ENCODE results near the gene SEC63. TPM values are rescaled to one million over a fixed set of nuclear protein-coding genes. Genes with fewer than 3 reads are reported as not detected.
A peak's percentile ranks its signal among the peaks of the same experiment; 100 is the strongest.
"Not testable (repeated sequence)": the region's sequence is repeated elsewhere in the genome, so short reads cannot be mapped to it uniquely, and the experiment has no call there.

The SEC63 gene
- polyA plus RNA-seq, 6 donors from 2014 or later, result 30.3 to 57.6 (median 37.1) TPM

DNA sequence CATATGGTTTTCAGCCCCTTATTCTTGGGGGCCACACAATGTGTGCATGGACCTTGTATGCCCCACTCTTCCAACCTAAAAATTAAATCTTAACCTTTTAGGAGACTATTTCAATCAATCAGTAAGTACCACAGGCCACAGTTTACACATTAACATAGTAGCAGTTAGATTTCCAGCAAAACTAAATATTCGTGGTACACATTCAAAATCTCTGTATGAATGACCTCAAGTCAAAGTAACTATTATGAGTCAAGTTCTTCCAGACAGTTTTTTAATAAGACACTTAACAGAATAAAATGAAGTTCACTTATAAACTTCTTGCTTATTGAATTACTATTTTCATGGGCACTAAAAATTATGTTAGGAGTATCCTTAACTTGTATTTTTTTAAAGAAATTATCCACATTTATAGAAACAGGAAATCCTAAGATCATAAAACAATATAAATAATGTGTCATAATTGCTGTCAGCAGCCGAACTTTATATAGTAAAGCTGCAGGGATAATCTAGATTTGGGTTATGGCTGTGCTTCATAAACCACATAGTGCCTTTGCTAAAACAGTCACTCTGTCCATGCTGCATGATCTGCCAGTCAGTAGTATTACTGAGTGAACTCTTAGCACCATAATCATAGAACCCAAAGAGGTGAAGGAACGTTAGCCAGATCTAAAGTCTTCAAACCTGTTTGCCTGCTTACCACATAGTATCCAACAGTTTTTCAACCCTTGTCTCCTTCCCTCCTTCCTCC is 21.7 kb downstream of the SEC63 start:
- ATAC-seq (ENCODE audit: low read depth in 2 of 2), result no peak
- peak overlapping the region in 2 of 6 donors; percentile 24 to 32 for H3K27ac Mint-ChIP-seq
- peaks cover 4 to 14% (median 10%) of the 10 kb centered on the region in 7 donors for H3K9me3 Mint-ChIP-seq

DNA sequence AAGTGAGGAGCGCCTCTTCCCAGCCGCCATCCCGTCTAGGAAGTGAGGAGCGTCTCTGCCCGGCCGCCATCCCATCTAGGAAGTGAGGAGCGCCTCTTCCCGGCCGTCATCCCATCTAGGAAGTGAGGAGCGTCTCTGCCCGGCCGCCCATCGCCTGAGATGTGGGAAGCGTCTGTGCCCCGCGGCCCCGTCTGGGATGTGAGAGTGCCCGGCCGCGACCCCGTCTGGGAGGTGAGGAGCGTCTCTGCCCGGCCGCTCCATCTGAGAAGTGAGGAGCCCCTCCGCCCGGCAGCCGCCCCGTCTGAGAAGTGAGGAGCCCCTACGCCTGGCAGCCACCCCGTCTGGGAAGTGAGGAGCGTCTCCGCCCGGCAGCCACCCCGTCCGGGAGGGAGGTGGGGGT is 23.8 kb downstream of the SEC63 start:
- not testable (repeated sequence) for H3K27ac Mint-ChIP-seq

More for the DNA sequence above, 21.7 kb downstream of the SEC63 start:
- no peak for DNase-seq
- H3K27me3 Mint-ChIP-seq, result no peaks in the 10 kb centered on the region
- peaks cover 29 to 42% (median 33%) of the 10 kb centered on the region in 3 donors for H3K4me1 Mint-ChIP-seq
- no peak overlapping the region for H3K4me3 Mint-ChIP-seq
- H3K36me3 Mint-ChIP-seq, result peaks cover 11 to 12% of the 10 kb centered on the region in 2 donors

DNA sequence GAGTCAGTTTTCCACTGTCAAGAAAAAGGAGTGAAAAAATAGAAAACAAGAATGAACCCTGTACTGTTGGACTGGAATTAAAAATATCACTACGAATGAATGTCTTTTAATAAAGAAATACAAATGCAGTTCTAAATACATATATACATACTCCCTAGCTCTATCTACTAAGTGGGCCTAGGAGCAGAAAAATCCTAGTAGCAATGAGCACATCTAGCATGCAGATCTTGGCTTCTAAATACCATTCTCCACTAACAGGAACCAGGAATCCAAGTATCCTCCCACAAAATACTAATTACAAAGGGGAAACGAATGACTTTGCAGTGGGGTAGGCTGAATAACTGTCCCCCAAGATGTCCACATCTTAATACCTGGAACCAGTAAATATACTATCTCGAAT is 25.4 kb downstream of the SEC63 start:
- DNase-seq (no peak), ATAC-seq (ENCODE audit: low read depth in 2 of 2) (no peak)
- peak overlapping the region in 1 of 8 donors; percentile 49 for H3K4me3 Mint-ChIP-seq
- peaks cover 18 to 21% of the 10 kb centered on the region in 2 donors for H3K36me3 Mint-ChIP-seq
- H3K27ac Mint-ChIP-seq, result peak overlapping the region in 3 of 6 donors; percentile 9 to 60 (median 24)
- H3K9me3 Mint-ChIP-seq, result peaks cover 4 to 14% (median 10%) of the 10 kb centered on the region in 7 donors
- peaks cover 14 to 22% (median 21%) of the 10 kb centered on the region in 3 donors for H3K4me1 Mint-ChIP-seq
- no peaks in the 10 kb centered on the region for H3K27me3 Mint-ChIP-seq

More for the DNA sequence above, 23.8 kb downstream of the SEC63 start:
- not testable (repeated sequence) for DNase-seq; ATAC-seq (ENCODE audit: low read depth in 2 of 2); H3K4me3 Mint-ChIP-seq; H3K27me3 Mint-ChIP-seq
- H3K36me3 Mint-ChIP-seq, result peaks cover 13% of the 10 kb centered on the region in 2 donors
- peaks cover 4 to 14% (median 10%) of the 10 kb centered on the region in 7 donors for H3K9me3 Mint-ChIP-seq
- H3K4me1 Mint-ChIP-seq, result peaks cover 19 to 25% (median 22%) of the 10 kb centered on the region in 3 donors

DNA sequence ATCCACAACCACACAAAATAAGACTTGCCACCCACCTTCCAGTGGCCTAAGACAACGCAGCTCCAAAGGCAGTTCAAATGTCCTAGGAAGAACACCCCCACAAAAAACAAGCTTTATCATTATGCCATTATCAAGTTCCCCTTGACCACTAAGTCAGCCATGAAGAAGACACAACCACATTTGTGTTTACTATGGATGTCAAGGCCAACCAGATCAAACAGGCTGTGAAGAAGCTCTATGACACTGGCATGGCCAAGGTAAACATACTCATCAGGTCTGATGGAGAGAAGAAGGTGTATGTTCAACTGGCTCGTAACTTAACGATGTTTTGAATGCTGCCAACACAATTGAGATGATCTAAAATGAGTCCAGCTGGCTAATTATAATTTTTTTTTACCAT is 26.1 kb downstream of the SEC63 start:
- Mint-ChIP-seq H3K4me3 (no peak overlapping the region), H3K4me1 (peaks cover 13 to 22% (median 20%) of the 10 kb centered on the region in 3 donors), H3K36me3 (peaks cover 18 to 21% of the 10 kb centered on the region in 2 donors), H3K9me3 (peaks cover 4 to 14% (median 10%) of the 10 kb centered on the region in 7 donors), H3K27ac (no peak overlapping the region), H3K27me3 (no peaks in the 10 kb centered on the region)
- DNase-seq (no peak), ATAC-seq (ENCODE audit: low read depth in 2 of 2) (no peak)

DNA sequence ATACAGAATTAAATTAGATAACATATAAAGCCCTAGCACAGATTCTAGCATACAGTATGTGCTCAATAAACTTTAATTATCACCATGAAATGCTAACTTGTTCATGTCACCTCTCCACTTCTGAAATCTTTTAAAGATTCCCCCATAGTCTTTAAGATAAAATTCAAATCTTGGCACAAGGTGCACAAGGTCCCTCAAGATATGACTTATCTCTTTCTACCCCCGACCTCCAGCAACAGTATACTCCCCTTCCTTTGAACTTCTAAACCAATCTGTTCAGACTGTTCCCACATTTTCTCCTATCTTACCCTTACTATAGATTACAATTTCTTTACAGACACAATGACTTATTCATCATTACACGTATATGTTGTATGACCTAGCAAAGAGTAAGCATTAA is 29.0 kb downstream of the SEC63 start:
- H3K36me3 Mint-ChIP-seq, result peaks cover 18 to 21% of the 10 kb centered on the region in 2 donors
- no peak for DNase-seq
- ATAC-seq (ENCODE audit: low read depth in 2 of 2), result no peak
- no peaks in the 10 kb centered on the region for H3K27me3 Mint-ChIP-seq
- peaks cover 13 to 20% (median 20%) of the 10 kb centered on the region in 3 donors for H3K4me1 Mint-ChIP-seq
- peaks cover 4 to 14% (median 10%) of the 10 kb centered on the region in 7 donors for H3K9me3 Mint-ChIP-seq
- peak overlapping the region in 2 of 6 donors; percentile 25 to 54 for H3K27ac Mint-ChIP-seq
- no peak overlapping the region for H3K4me3 Mint-ChIP-seq

DNA sequence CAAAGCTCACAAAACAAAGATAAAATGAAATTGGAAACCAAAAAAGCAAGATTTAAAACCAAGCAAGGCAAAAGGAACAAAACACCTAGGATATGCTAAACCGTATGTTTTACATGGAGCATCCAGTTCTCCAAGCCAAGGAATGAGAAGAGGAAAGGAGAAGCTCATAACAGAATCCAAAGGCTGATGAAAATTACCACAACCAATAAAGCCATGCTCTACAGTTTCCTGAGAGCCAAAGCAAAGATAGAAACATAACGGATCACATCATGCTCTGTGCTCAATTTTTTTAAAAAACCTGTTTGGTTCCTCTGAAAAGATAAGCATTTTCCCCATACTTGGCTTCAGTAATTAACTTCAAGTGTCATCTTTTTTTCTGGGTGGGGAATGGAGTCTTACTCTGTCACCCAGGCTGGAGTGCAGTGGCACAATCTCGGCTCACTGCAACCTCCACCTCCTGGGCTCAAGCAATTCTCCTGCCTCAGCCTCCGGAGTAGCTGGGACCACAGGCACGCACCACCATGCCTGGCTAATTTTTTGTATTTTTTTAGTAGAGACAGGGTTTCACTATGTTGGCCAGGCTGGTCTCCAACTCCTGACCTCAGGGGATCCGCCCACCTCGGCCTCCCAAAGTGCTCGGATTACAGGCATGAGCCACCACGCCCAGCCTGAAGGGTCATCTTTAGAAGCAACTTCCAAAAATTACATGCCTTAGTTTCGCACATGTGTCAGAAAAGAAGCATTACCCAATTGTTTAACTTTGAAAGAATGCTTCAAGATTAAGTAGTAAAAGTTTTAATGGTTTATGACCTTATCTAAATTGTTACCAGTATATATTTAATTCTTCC is 31.1 kb downstream of the SEC63 start:
- ATAC-seq (ENCODE audit: low read depth in 2 of 2); H3K27me3 Mint-ChIP-seq; DNase-seq; H3K4me3 Mint-ChIP-seq; H3K9me3 Mint-ChIP-seq: not testable (repeated sequence)
- H3K27ac Mint-ChIP-seq, result peak overlapping the region in 3 of 6 donors; percentile 50 to 94 (median 60)
- peaks cover 10 to 13% (median 12%) of the 10 kb centered on the region in 3 donors for H3K4me1 Mint-ChIP-seq
- peaks cover 15 to 18% of the 10 kb centered on the region in 2 donors for H3K36me3 Mint-ChIP-seq

DNA sequence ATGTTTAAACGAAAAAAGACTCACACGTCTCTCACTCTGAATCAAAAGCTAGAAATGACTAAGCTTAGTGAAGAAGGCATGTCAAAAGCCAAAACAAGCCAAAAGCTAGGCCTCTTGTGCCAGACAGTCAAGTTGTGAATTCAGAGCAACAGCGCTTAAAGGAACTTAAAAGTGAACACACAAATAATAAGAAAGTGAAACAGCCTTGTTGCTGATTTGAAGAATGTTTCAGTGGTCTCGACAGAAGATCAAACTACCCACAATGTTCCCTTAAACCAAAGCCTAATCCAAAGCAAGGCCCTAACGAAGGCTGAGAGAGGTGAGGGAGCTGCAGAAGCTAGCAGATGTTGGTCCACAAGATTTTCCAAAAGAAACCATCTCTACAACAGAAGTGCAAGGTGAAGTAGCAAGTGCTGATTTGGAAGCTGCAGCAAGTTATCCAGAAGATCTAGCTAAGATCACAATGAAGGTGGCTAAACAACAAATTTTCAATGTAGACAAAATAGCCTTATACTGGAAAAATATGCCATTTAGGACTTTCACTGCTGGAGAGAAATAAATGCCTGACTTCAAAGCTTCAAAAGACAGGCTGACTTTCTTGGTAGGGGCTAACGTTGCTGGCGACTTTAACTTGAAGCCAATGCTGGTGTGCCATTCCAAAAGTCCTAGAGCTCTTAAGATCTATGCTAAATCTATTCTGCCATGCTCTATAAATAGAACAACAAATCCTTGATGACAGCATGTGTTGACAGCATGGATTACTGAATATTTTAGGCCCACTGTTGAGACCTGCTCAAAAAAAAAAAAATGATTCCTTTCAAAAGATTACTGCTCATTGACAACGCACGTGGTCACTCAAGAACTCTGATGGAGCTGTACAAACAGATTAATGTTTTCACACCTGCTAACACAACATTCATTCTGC is 40.3 kb downstream of the SEC63 start:
- H3K36me3 Mint-ChIP-seq, result peaks cover 15 to 17% of the 10 kb centered on the region in 2 donors
- H3K4me1 Mint-ChIP-seq, result peaks cover 0 to 13% (median 6%) of the 10 kb centered on the region in 3 donors
- H3K27me3 Mint-ChIP-seq, result no peaks in the 10 kb centered on the region
- H3K27ac Mint-ChIP-seq, result peak overlapping the region in 2 of 6 donors; percentile 37 to 44
- DNase-seq, result no peak
- no peak for ATAC-seq (ENCODE audit: low read depth in 2 of 2)
- H3K9me3 Mint-ChIP-seq, result peaks cover 0 to 3% (median 0%) of the 10 kb centered on the region in 7 donors
- H3K4me3 Mint-ChIP-seq, result no peak overlapping the region

DNA sequence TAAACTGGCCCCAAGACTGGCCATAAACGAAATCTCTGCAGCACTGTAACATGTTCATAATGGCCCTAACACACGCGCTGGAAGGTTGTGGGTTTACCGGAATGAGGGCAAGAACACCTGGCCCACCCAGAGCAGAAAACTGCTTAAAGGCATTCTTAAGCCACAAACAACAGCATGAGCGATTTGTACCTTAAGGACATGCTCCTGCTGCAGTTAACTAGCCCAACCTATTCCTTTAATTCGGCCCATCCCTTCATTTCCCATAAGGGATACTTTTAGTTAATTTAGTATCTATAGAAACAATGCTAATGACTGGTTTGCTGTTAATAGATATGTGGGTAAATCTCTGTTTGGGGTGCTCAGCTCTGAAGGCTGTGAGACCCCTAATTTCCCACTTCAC is 41.0 kb downstream of the SEC63 start:
- Mint-ChIP-seq H3K27ac (peak overlapping the region in 5 of 6 donors; percentile 41 to 74 (median 62)), H3K36me3 (peaks cover 12% of the 10 kb centered on the region in 2 donors)
- not testable (repeated sequence) for H3K4me3 Mint-ChIP-seq; DNase-seq; H3K27me3 Mint-ChIP-seq; H3K9me3 Mint-ChIP-seq; H3K4me1 Mint-ChIP-seq; ATAC-seq (ENCODE audit: low read depth in 2 of 2)

DNA sequence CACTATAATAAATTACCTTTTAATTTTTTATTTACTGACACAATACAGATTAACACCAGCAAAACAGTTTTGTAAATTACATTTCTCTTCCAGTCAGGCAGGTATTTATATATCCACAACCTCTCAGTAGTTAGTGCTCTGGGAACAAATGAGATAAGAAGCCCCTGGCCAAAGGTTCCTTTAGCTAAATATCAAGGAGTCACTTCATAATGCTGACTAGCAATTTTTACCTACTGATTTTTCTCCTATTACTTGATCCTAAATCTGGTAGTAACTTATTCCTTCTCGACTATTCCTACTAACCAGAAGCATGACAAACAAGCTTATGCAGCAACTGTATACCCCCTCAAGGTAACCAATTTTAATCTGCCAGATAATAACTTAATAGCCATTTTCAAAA is 46.3 kb downstream of the SEC63 start:
- no peaks in the 10 kb centered on the region for H3K27me3 Mint-ChIP-seq
- peaks cover 0 to 10% (median 3%) of the 10 kb centered on the region in 3 donors for H3K4me1 Mint-ChIP-seq
- DNase-seq, result no peak
- H3K36me3 Mint-ChIP-seq, result peaks cover 3 to 16% of the 10 kb centered on the region in 2 donors
- H3K27ac Mint-ChIP-seq, result peak overlapping the region in 1 of 6 donors; percentile 39
- no peaks in the 10 kb centered on the region for H3K9me3 Mint-ChIP-seq
- ATAC-seq (ENCODE audit: low read depth in 2 of 2), result no peak
- no peak overlapping the region for H3K4me3 Mint-ChIP-seq

DNA sequence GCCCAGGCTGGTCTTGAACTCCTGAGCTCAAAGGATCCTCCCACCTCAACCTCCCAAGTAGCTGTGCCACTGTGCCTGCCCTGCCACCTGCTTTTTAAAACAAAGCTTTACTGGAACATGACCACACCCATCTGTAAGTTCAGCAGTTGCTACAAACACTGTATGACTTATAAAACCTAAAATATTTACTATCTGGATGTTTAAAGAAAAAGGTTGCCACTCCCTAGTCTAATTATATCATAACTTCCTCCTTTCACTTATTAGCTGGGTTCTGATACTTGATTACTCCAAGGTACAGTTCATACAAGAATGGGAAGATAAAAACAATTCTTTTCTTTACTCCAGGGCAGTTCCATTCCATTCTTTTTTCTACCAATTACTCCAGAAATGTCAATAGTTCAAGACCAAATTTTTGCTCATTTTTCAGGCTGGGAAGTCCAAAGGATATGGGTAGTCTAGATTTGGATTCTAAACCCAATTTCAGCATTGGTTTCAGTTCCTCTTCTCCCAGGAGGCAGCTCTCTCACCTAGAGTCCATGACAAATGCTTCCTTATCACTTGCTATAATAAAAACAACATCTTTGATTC is 63.1 kb downstream of the SEC63 start:
- Mint-ChIP-seq H3K9me3 (peaks cover 0 to 19% (median 5%) of the 10 kb centered on the region in 7 donors), H3K36me3 (peaks cover 29 to 32% of the 10 kb centered on the region in 2 donors), H3K4me3 (peak overlapping the region; percentile 38 to 81 (median 70)), H3K4me1 (peaks cover 44 to 73% (median 52%) of the 10 kb centered on the region in 3 donors), H3K27ac (peak overlapping the region; percentile 70 to 97 (median 93)), H3K27me3 (no peaks in the 10 kb centered on the region)
- ATAC-seq (ENCODE audit: low read depth in 2 of 2) (peak; percentile 82 to 85), DNase-seq (peak; percentile 60)

DNA sequence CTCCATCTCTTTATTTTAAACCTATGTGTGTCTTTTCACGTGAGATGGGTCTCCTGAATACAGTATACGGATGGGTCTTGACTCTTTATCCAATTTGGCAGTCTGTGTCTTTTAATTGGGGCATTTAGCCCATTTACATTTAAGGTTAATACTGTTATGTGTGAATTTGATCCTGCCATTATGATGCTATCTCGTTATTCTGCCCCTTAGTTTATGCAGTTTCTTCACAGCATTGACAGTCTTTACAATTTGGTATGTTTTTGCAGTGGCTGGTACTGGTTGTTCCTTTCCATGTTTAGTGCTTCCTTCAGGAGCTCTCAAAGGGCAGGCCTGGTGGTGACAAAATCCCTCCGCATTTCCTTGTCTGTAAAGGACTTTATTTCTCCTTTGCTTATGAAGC is 67.6 kb downstream of the SEC63 start:
- not testable (repeated sequence) for ATAC-seq (ENCODE audit: low read depth in 2 of 2); H3K27me3 Mint-ChIP-seq; H3K4me3 Mint-ChIP-seq; DNase-seq
- Mint-ChIP-seq H3K27ac (peak overlapping the region in 3 of 6 donors; percentile 60 to 78 (median 74)), H3K4me1 (peaks cover 52 to 72% (median 69%) of the 10 kb centered on the region in 3 donors), H3K9me3 (peaks cover 5 to 50% (median 19%) of the 10 kb centered on the region in 7 donors), H3K36me3 (peaks cover 46 to 50% of the 10 kb centered on the region in 2 donors)

DNA sequence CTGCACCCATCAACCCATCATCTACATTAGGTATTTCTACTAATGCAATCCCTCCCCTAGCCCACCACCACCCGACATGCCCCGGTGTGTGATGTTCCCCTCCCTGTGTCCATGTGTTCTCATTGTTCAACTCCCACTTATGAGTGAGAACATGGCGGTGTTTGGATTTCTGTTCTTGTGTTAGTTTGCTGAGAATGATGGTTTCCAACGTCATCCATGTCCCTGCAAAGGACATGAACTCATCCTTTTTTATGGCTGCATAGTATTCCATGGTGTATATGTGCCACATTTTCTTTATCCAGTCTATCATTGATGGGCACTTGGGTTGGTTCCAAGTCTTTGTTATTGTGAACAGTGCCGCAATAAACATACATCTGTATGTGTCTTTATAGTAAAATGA is 72.1 kb downstream of the SEC63 start:
- peaks cover 31 to 52% of the 10 kb centered on the region in 2 donors for H3K36me3 Mint-ChIP-seq
- not testable (repeated sequence) for H3K27me3 Mint-ChIP-seq; H3K4me3 Mint-ChIP-seq; ATAC-seq (ENCODE audit: low read depth in 2 of 2); DNase-seq
- peaks cover under 1 to 38% (median 22%) of the 10 kb centered on the region in 7 donors for H3K9me3 Mint-ChIP-seq
- peaks cover 39 to 69% (median 60%) of the 10 kb centered on the region in 3 donors for H3K4me1 Mint-ChIP-seq
- peak overlapping the region in 2 of 6 donors; percentile 47 to 62 for H3K27ac Mint-ChIP-seq

Measured in naive B cell (primary cell).